Fibroblast of mammary gland (primary cell): Measurements from ENCODE around the gene CDH4.

Experiments
- DNase-seq: peaks from one replicate; pipeline ENCODE4 v3.0.0-alpha.2; 2010; ENCODE audit warnings: low read depth
- H3K4me3 ChIP-seq: 2 replicates; pipeline ENCODE4 v1.5.1; 2011; ENCODE audit warnings: low read depth, mild to moderate bottlenecking, low read length, moderate library complexity; ENCODE audit not compliant: control insufficient read depth
- CTCF ChIP-seq: conservative IDR thresholded peaks from 2 replicates; pipeline ENCODE4 v1.5.1; 2011; ENCODE audit warnings: low read depth, low read length, inconsistent platforms; ENCODE audit not compliant: control insufficient read depth, insufficient read depth

Gene CDH4

DNA sequence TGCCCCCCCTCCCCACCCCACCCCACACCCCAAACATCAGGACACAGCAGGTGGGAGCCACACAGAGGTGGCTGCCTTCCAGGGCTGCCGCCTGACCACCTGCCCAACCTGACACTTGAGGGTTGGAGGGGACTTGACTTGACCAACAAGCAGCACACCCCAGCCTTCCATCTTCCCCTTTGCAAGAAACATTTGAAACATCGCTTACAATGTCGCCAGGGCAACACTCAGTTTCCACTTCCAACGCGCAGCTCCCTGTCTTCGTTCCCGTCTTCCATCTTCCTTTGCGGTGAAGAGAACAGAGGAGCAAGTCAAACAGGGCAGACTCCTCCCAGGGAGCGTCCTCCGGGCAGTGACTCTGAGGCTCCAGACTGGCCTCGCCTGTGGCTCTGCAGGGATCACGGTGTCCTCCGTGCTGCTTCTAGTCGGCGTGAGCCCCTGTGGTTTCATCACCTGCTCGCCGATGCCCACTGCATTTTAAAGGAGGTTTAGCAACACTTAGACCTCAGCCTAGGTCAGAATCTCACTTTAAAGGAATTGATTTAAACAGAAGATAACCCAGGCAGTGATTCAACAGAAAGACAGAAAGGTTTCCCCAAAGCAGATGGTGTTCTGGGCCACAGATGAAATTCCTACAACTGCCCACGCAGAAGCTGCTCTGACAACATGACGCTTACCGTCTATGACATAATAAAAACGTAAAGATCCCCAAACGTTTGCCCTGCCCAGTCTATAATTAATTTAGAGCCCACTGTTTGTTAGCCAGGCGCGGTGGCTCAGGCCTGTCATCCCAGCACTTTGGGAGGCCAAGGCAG is 682.9 kb downstream of the CDH4 start:
- TF ChIP-seq CTCF = no peak
- peak; percentile 64 for DNase-seq
- H3K4me3 ChIP-seq = no peak overlapping the region

DNA sequence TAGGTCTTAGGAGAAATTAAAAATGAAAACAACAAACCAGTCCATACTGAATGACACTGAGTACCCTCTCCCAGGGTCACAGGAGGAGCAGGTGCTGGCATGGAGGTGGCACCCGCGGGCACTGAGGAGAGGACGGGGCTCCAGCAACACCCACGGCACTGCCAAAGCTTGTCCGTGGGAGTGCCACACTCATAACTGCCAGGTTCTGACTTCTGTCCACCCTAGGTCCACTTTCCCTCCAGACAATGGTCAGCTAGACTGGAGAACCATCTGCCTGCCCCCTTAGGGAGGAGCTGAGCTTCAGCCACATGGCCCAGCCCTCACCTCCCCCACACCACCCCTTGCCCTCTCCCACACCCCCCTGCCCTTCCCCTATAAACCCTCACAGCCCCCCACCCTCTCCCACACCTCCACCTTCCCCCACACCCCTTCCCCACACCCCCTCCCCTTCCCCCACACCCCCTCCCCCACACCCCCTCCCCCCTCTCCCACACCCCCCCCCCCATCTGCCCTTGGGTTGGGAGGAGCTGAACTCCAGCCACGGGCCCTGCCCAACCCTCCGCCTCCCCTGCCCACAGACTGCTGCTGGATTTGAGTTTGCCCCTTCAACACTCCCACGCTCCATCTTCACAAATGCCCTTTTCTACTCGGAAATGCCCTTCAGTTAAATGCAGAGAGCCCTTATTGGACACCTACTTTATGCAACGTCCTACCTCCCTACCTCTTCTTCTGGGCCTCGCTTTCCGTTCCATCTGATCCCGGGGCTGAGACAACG is 684.1 kb downstream of the CDH4 start:
- TF ChIP-seq CTCF = no peak
- DNase-seq = no peak
- H3K4me3 ChIP-seq = no peak overlapping the region

- no peak overlapping the region for H3K4me3 ChIP-seq
- no peak for TF ChIP-seq CTCF
- DNase-seq = no peak
Observed at GRCh38 chr20:61936701-61937131, 684.7 kb downstream of the CDH4 start.

GRCh38 chr20:61937146-61937962 is 685.3 kb downstream of the CDH4 start:
- TF ChIP-seq CTCF = no peak
- DNase-seq = no peak
- no peak overlapping the region for H3K4me3 ChIP-seq

DNA sequence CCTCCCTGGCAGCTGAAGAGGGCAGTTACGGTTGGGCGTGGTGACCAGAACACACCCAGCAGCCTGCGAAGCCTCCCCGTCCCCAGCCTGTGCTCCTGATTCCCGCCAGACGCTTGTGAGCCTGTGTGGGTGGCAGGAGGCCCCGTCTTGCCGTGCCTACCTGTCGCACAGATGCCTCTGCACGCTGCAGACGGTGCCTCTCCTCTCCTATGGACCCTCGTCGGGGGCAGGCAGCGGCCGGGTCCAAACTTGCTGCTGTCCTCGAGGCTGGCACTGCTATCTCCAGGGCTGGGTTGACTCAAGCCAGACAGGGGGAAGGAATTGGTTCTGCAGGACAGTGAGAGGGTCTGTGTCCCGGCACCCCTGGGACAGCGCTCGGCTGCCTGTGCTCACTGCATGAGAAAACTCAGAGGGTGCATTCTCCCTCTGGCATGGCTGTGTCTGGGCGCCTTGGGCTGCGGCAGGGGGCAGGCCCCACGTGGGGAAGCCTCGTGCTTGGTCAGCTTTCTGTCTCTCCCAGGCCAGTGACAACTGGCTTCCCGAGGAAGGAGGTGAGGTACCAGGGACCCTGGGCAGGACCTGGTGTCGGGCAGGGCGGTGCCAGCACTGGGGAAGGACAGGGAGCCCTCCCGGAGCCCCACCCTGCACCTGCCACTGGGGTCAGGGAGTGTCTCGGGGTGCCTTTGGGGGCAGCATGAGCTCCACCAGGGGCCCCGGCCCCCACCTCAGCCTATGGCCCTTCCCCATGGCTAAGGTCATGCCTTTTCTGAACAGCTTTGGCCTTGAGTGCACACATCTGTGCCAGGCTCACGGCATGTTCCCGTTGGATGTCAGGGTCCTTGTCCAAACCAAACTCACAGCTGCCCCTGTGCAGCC is 686.1 kb downstream of the CDH4 start:
- no peak overlapping the region for H3K4me3 ChIP-seq
- TF ChIP-seq CTCF = no peak
- DNase-seq = no peak
